Effector memory CD4-positive, alpha-beta T cell (primary cell): ENCODE results near the gene CCDC34.

Experiments used
- DNase-seq, 3 donors: peaks; one replicate each; pipeline ENCODE4 v3.0.0-alpha.2; 2020
- H3K27ac ChIP-seq: 2 replicates; pipeline ENCODE4 v1.7.0; 2013; ENCODE audit warnings: mild to moderate bottlenecking, low read length, moderate library complexity; ENCODE audit not compliant: insufficient read depth, poor library complexity, severe bottlenecking
- H3K27me3 ChIP-seq: replicated peaks from 2 replicates; pipeline ENCODE4 v1.7.0; 2013; ENCODE audit warnings: mild to moderate bottlenecking, low read length; ENCODE audit not compliant: insufficient read depth, control insufficient read depth, poor library complexity, severe bottlenecking
- H3K36me3 ChIP-seq: 2 replicates; pipeline ENCODE4 v1.7.0; 2013; ENCODE audit warnings: mild to moderate bottlenecking, low read length, moderate library complexity; ENCODE audit not compliant: control insufficient read depth, insufficient read depth
- H3K4me1 ChIP-seq: 2 replicates; pipeline ENCODE4 v1.7.0; 2013; ENCODE audit warnings: low read length, mild to moderate bottlenecking; ENCODE audit not compliant: control insufficient read depth, insufficient read depth, poor library complexity, severe bottlenecking
- H3K4me3 ChIP-seq: 2 replicates; pipeline ENCODE4 v1.7.0; 2013; ENCODE audit warnings: low read length, low read depth, mild to moderate bottlenecking; ENCODE audit not compliant: insufficient read depth, poor library complexity, severe bottlenecking
- H3K9me3 ChIP-seq: 2 replicates; pipeline ENCODE4 v1.7.0; 2013; ENCODE audit warnings: mild to moderate bottlenecking, low read length, moderate library complexity; ENCODE audit not compliant: control insufficient read depth

CCDC34 gene

GRCh38 chr11:27392278-27393114, 29.5 kb upstream of the CCDC34 start:
- no peaks in the 10 kb centered on the region for H3K36me3 ChIP-seq
- H3K27ac ChIP-seq = no peak overlapping the region
- no peak for DNase-seq
- H3K9me3 ChIP-seq = no peaks in the 10 kb centered on the region
- H3K4me1 ChIP-seq = no peaks in the 10 kb centered on the region
- no peaks in the 10 kb centered on the region for H3K27me3 ChIP-seq
- no peak overlapping the region for H3K4me3 ChIP-seq

- no peaks in the 10 kb centered on the region for H3K4me1 ChIP-seq
- H3K9me3 ChIP-seq = no peaks in the 10 kb centered on the region
- H3K27ac ChIP-seq = no peak overlapping the region
- no peaks in the 10 kb centered on the region for H3K27me3 ChIP-seq
- H3K4me3 ChIP-seq = no peak overlapping the region
- DNase-seq = no peak
- H3K36me3 ChIP-seq = no peaks in the 10 kb centered on the region
These were observed 28.5 kb upstream of the CCDC34 start for GRCh38 chr11:27391331-27392015.

GRCh38 chr11:27390318-27391295, 27.6 kb upstream of the CCDC34 start:
- Histone ChIP-seq H3K27ac (no peak overlapping the region), H3K4me3 (no peak overlapping the region), H3K4me1 (no peaks in the 10 kb centered on the region), H3K36me3 (no peaks in the 10 kb centered on the region), H3K27me3 (no peaks in the 10 kb centered on the region), H3K9me3 (no peaks in the 10 kb centered on the region)
- no peak for DNase-seq

GRCh38 chr11:27388869-27389268, 25.9 kb upstream of the CCDC34 start:
- Histone ChIP-seq H3K9me3 (no peaks in the 10 kb centered on the region), H3K27ac (no peak overlapping the region), H3K4me3 (no peak overlapping the region), H3K4me1 (no peaks in the 10 kb centered on the region), H3K36me3 (no peaks in the 10 kb centered on the region), H3K27me3 (no peaks in the 10 kb centered on the region)
- no peak for DNase-seq

- DNase-seq = no peak
- H3K4me3 ChIP-seq = no peak overlapping the region
- H3K9me3 ChIP-seq = no peaks in the 10 kb centered on the region
- H3K4me1 ChIP-seq = no peaks in the 10 kb centered on the region
- H3K36me3 ChIP-seq = no peaks in the 10 kb centered on the region
- H3K27ac ChIP-seq = no peak overlapping the region
- no peaks in the 10 kb centered on the region for H3K27me3 ChIP-seq
These were observed 25.0 kb upstream of the CCDC34 start for GRCh38 chr11:27388001-27388400.

GRCh38 chr11:27387362-27387761, 24.3 kb upstream of the CCDC34 start:
- Histone ChIP-seq H3K4me3 (no peak overlapping the region), H3K9me3 (no peaks in the 10 kb centered on the region), H3K4me1 (no peaks in the 10 kb centered on the region), H3K27me3 (no peaks in the 10 kb centered on the region), H3K36me3 (no peaks in the 10 kb centered on the region), H3K27ac (no peak overlapping the region)
- DNase-seq = no peak

- no peak overlapping the region for H3K27ac ChIP-seq
- H3K4me3 ChIP-seq = no peak overlapping the region
- H3K4me1 ChIP-seq = no peaks in the 10 kb centered on the region
- DNase-seq = no peak
- no peaks in the 10 kb centered on the region for H3K9me3 ChIP-seq
- no peaks in the 10 kb centered on the region for H3K36me3 ChIP-seq
- H3K27me3 ChIP-seq = no peaks in the 10 kb centered on the region
These were observed 23.3 kb upstream of the CCDC34 start for GRCh38 chr11:27386181-27386845.

GRCh38 chr11:27385245-27385644, 22.2 kb upstream of the CCDC34 start:
- Histone ChIP-seq H3K4me3 (no peak overlapping the region), H3K4me1 (no peaks in the 10 kb centered on the region), H3K9me3 (no peaks in the 10 kb centered on the region), H3K27me3 (no peaks in the 10 kb centered on the region), H3K27ac (no peak overlapping the region), H3K36me3 (no peaks in the 10 kb centered on the region)
- DNase-seq = no peak

GRCh38 chr11:27384227-27384626, 21.2 kb upstream of the CCDC34 start:
- Histone ChIP-seq H3K9me3 (no peaks in the 10 kb centered on the region), H3K36me3 (no peaks in the 10 kb centered on the region), H3K27me3 (no peaks in the 10 kb centered on the region), H3K4me1 (no peaks in the 10 kb centered on the region), H3K4me3 (no peak overlapping the region), H3K27ac (no peak overlapping the region)
- no peak for DNase-seq
